ENCODE measurements around the gene INO80E.

DNA sequence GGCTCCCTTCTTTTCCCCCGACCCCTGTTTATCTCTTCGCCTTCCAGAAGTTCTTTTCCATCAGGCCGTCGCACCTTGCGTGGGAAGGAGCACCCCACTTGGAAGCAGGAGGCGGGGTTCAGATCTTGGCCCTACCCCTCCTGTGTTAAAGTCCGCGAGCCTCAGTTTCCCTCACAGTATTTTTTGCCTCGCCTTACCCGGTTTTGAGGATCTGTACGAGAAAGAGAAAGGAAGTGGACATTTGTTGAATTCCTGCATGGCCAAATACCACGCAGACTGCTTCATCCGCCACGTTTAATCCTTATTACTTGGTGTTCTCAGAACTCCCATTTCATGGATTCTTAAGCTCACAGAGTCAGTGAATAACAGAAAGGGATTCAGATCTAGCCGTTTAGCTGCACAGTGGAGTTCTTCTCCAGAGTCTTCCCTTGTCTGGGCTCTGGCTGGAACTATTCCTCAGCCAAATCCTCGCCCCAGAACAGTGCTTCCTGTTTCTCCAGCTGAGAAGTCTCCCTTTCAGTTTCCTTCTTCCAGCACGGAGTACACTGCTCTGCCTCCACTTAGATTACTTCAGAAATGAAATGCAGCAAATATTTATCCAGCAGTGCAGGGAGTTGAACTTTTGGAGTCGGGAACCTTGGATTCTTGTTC, 33.6 kb upstream of the INO80E start:
- TF ChIP-seq, protein P1, sequence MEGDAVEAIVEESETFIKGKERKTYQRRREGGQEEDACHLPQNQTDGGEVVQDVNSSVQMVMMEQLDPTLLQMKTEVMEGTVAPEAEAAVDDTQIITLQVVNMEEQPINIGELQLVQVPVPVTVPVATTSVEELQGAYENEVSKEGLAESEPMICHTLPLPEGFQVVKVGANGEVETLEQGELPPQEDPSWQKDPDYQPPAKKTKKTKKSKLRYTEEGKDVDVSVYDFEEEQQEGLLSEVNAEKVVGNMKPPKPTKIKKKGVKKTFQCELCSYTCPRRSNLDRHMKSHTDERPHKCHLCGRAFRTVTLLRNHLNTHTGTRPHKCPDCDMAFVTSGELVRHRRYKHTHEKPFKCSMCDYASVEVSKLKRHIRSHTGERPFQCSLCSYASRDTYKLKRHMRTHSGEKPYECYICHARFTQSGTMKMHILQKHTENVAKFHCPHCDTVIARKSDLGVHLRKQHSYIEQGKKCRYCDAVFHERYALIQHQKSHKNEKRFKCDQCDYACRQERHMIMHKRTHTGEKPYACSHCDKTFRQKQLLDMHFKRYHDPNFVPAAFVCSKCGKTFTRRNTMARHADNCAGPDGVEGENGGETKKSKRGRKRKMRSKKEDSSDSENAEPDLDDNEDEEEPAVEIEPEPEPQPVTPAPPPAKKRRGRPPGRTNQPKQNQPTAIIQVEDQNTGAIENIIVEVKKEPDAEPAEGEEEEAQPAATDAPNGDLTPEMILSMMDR (IDR thresholded peaks at IDR 0.05) = no peak
- TF ChIP-seq TAF1 (IDR thresholded peaks at IDR 0.05; ENCODE audit: borderline replicate concordance, low read depth, low read length) (no peak), YY1 (IDR thresholded peaks at IDR 0.05; ENCODE audit: low read depth) (no peak), EP300 (IDR thresholded peaks at IDR 0.05; ENCODE audit: borderline replicate concordance in 1 of 2, low read depth in 1 of 2, low read length in 1 of 2) (no peak), MXI1 (IDR thresholded peaks at IDR 0.05; ENCODE audit: low read depth, low read length) (no peak), RXRA (IDR thresholded peaks at IDR 0.05; ENCODE audit: borderline replicate concordance, low read depth) (no peak), MEF2A (IDR thresholded peaks at IDR 0.05; ENCODE audit: borderline replicate concordance, low read depth) (no peak), FOXJ3 (CRISPR knock-in tag; IDR thresholded peaks at IDR 0.05) (no peak)
- TF ChIP-seq, protein P2, sequence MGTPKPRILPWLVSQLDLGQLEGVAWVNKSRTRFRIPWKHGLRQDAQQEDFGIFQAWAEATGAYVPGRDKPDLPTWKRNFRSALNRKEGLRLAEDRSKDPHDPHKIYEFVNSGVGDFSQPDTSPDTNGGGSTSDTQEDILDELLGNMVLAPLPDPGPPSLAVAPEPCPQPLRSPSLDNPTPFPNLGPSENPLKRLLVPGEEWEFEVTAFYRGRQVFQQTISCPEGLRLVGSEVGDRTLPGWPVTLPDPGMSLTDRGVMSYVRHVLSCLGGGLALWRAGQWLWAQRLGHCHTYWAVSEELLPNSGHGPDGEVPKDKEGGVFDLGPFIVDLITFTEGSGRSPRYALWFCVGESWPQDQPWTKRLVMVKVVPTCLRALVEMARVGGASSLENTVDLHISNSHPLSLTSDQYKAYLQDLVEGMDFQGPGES (IDR thresholded peaks at IDR 0.05; ENCODE audit: low read depth, low read length) = no peak
- TF ChIP-seq, protein P3, sequence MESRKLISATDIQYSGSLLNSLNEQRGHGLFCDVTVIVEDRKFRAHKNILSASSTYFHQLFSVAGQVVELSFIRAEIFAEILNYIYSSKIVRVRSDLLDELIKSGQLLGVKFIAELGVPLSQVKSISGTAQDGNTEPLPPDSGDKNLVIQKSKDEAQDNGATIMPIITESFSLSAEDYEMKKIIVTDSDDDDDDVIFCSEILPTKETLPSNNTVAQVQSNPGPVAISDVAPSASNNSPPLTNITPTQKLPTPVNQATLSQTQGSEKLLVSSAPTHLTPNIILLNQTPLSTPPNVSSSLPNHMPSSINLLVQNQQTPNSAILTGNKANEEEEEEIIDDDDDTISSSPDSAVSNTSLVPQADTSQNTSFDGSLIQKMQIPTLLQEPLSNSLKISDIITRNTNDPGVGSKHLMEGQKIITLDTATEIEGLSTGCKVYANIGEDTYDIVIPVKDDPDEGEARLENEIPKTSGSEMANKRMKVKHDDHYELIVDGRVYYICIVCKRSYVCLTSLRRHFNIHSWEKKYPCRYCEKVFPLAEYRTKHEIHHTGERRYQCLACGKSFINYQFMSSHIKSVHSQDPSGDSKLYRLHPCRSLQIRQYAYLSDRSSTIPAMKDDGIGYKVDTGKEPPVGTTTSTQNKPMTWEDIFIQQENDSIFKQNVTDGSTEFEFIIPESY (IDR thresholded peaks at IDR 0.05; ENCODE audit: borderline replicate concordance, low read depth) = no peak
- TF ChIP-seq, protein P4, sequence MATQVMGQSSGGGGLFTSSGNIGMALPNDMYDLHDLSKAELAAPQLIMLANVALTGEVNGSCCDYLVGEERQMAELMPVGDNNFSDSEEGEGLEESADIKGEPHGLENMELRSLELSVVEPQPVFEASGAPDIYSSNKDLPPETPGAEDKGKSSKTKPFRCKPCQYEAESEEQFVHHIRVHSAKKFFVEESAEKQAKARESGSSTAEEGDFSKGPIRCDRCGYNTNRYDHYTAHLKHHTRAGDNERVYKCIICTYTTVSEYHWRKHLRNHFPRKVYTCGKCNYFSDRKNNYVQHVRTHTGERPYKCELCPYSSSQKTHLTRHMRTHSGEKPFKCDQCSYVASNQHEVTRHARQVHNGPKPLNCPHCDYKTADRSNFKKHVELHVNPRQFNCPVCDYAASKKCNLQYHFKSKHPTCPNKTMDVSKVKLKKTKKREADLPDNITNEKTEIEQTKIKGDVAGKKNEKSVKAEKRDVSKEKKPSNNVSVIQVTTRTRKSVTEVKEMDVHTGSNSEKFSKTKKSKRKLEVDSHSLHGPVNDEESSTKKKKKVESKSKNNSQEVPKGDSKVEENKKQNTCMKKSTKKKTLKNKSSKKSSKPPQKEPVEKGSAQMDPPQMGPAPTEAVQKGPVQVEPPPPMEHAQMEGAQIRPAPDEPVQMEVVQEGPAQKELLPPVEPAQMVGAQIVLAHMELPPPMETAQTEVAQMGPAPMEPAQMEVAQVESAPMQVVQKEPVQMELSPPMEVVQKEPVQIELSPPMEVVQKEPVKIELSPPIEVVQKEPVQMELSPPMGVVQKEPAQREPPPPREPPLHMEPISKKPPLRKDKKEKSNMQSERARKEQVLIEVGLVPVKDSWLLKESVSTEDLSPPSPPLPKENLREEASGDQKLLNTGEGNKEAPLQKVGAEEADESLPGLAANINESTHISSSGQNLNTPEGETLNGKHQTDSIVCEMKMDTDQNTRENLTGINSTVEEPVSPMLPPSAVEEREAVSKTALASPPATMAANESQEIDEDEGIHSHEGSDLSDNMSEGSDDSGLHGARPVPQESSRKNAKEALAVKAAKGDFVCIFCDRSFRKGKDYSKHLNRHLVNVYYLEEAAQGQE (IDR thresholded peaks at IDR 0.05; ENCODE audit: low read depth, low read length) = no peak
- TF ChIP-seq, protein P5, sequence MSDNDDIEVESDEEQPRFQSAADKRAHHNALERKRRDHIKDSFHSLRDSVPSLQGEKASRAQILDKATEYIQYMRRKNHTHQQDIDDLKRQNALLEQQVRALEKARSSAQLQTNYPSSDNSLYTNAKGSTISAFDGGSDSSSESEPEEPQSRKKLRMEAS (IDR thresholded peaks at IDR 0.05; ENCODE audit: low read depth) = no peak

All from SK-N-SH (cell line).